ENCODE data around the gene ANKRD18A.

Gene ANKRD18A

GRCh38 chr9:38526591-38526990 is 93.8 kb downstream of the ANKRD18A start:
- no peak for DNase-seq

GRCh38 chr9:38523121-38523520 is 97.3 kb downstream of the ANKRD18A start:
- DNase-seq: no peak

- no peak for DNase-seq
These were observed 98.6 kb downstream of the ANKRD18A start for GRCh38 chr9:38521762-38522161.

Measured in NCI-H226 (cell line).